ENCODE measurements around the gene HS3ST3B1. TPM values are rescaled to one million over a fixed set of nuclear protein-coding genes. Genes with fewer than 3 reads are reported as not detected.

The HS3ST3B1 gene
- polyA plus RNA-seq, 1 of the 3 experiments (the other 2 are of a cell fraction), result 0.67 TPM

GRCh38 chr17:14376666-14377065 is 75.8 kb downstream of the HS3ST3B1 start:
- ChIA-PET POLR2A (no interaction called here), CTCF (no interaction called here)
- WGBS (ENCODE audit: low lambda C conversion rate), result 13% methylated on average over 3 of the region's 3 CpGs

More at GRCh38 chr17:14376666-14377065, 75.8 kb downstream of the HS3ST3B1 start:
- H3K36me3 ChIP-seq (replicated peaks in 1 of 2; ENCODE audit: control insufficient read depth in 1 of 2, insufficient read depth in 2 of 2, low read length in 1 of 2), result no peaks in the 10 kb centered on the region
- H3K4me1 ChIP-seq (ENCODE audit: control insufficient read depth in 1 of 2, insufficient read depth in 2 of 2, low read depth in 1 of 2, low read length in 1 of 2), result no peaks in the 10 kb centered on the region
- no peak for DNase-seq
- H4K20me1 ChIP-seq (ENCODE audit: insufficient read depth), result no peaks in the 10 kb centered on the region
- H2AFZ ChIP-seq (ENCODE audit: low read depth), result no peak overlapping the region
- TF ChIP-seq, protein P1, sequence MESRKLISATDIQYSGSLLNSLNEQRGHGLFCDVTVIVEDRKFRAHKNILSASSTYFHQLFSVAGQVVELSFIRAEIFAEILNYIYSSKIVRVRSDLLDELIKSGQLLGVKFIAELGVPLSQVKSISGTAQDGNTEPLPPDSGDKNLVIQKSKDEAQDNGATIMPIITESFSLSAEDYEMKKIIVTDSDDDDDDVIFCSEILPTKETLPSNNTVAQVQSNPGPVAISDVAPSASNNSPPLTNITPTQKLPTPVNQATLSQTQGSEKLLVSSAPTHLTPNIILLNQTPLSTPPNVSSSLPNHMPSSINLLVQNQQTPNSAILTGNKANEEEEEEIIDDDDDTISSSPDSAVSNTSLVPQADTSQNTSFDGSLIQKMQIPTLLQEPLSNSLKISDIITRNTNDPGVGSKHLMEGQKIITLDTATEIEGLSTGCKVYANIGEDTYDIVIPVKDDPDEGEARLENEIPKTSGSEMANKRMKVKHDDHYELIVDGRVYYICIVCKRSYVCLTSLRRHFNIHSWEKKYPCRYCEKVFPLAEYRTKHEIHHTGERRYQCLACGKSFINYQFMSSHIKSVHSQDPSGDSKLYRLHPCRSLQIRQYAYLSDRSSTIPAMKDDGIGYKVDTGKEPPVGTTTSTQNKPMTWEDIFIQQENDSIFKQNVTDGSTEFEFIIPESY (IDR thresholded peaks at IDR 0.05; ENCODE audit: borderline replicate concordance, low read depth), result no peak
- TF ChIP-seq RFX5 (IDR thresholded peaks at IDR 0.05; ENCODE audit: low read length) (no peak), MXI1 (IDR thresholded peaks at IDR 0.05; ENCODE audit: low read depth, low read length) (no peak), CHD2 (IDR thresholded peaks at IDR 0.05; ENCODE audit: low read length, partially characterized antibody) (no peak), TAF1 (IDR thresholded peaks at IDR 0.05; ENCODE audit: borderline replicate concordance, low read depth, low read length) (no peak), RAD21 (IDR thresholded peaks at IDR 0.05; ENCODE audit: low read length) (no peak), FOSL2 (IDR thresholded peaks at IDR 0.05; ENCODE audit: borderline replicate concordance, low read depth) (no peak), REST (IDR thresholded peaks at IDR 0.05; ENCODE audit: low read depth, low read length) (no peak), TEAD4 (IDR thresholded peaks at IDR 0.05; ENCODE audit: borderline replicate concordance, insufficient read depth) (no peak), EZH2phosphoT487 (IDR thresholded peaks at IDR 0.05; ENCODE audit: borderline replicate concordance, low read depth) (no peak), SIN3A (IDR thresholded peaks at IDR 0.05; ENCODE audit: borderline replicate concordance, low read depth, low read length) (no peak), POLR2AphosphoS5 (IDR thresholded peaks at IDR 0.05; ENCODE audit: low read depth, low read length) (no peak), TCF12 (IDR thresholded peaks at IDR 0.05) (no peak), USF2 (IDR thresholded peaks at IDR 0.05; ENCODE audit: borderline replicate concordance, low read depth, low read length) (no peak), EP300 (IDR thresholded peaks at IDR 0.05; ENCODE audit: borderline replicate concordance in 1 of 2, low read depth in 1 of 2, low read length in 1 of 2) (no peak), MEF2A (IDR thresholded peaks at IDR 0.05; ENCODE audit: borderline replicate concordance, low read depth) (no peak), PBX3 (IDR thresholded peaks at IDR 0.05) (no peak), IRF3 (IDR thresholded peaks at IDR 0.05; ENCODE audit: low read depth, low read length) (no peak)
- no peaks in the 10 kb centered on the region for H3K9me2 ChIP-seq
- H3K27ac ChIP-seq (ENCODE audit: low read depth in 2 of 2, low read length in 1 of 2), result no peak overlapping the region
- H3K4me2 ChIP-seq, result no peak overlapping the region
- H3F3A ChIP-seq (replicated peaks; ENCODE audit: insufficient read depth), result no peaks in the 10 kb centered on the region
- H3K4me3 ChIP-seq (ENCODE audit: low read depth in 2 of 2, low read length in 1 of 2), result no peak overlapping the region
- H3K9ac ChIP-seq, result no peak overlapping the region
- H3K9me3 ChIP-seq, result no peaks in the 10 kb centered on the region
- peaks cover 40% of the 10 kb centered on the region for H3K27me3 ChIP-seq (ENCODE audit: insufficient read depth)
- no peaks in the 10 kb centered on the region for H3K79me2 ChIP-seq (ENCODE audit: insufficient read depth)

All from SK-N-SH (cell line).